ENCODE results near the gene DPT. TPM values are rescaled to one million over a fixed set of nuclear protein-coding genes. Genes with fewer than 3 reads are reported as not detected.

DPT gene
- total and polyA plus RNA-seq, 10 of the 15 experiments (the other 5 are each of a cell fraction or from before 2014, with no cell fraction given), result 0.05 to 0.10 TPM; not detected in 8

- SMC1A ChIA-PET (ENCODE audit: uncharacterized antibody, unreplicated experiment), result interaction anchor here (0.9 to 1.0 kb wide), 2 partner anchors 9 to 18 kb away, joined by 3 to 4 read pairs; no protein-coding TSS in a partner anchor
- FAIRE-seq (no peak), DNase-seq (ENCODE audit: low read depth, low spot score) (no peak), ATAC-seq (no peak)
- Histone ChIP-seq H3K4me2 (ENCODE audit: control insufficient read depth, insufficient read depth) (no peak overlapping the region), H3K27ac (ENCODE audit: control insufficient read depth, insufficient read depth) (no peak overlapping the region), H3K27me3 (replicated peaks in 1 of 2; ENCODE audit: control insufficient read depth in 2 of 2, insufficient read depth in 2 of 2, low read length in 1 of 2) (no peaks in the 10 kb centered on the region), H3K79me2 (ENCODE audit: control insufficient read depth, insufficient read depth, low read length) (no peaks in the 10 kb centered on the region), H4K20me1 (ENCODE audit: control insufficient read depth, insufficient read depth) (no peaks in the 10 kb centered on the region), H3K4me1 (ENCODE audit: control insufficient read depth, insufficient read depth, low read length) (no peaks in the 10 kb centered on the region), H3K9ac (ENCODE audit: control insufficient read depth, insufficient read depth, low read length) (no peak overlapping the region), H3K36me3 (ENCODE audit: control insufficient read depth in 2 of 2, insufficient read depth in 2 of 2, low read length in 1 of 2) (no peaks in the 10 kb centered on the region), H3K9me3 (replicated peaks; ENCODE audit: control insufficient read depth, insufficient read depth, low read length) (no peaks in the 10 kb centered on the region), H3K4me3 (no peak overlapping the region), H2AFZ (ENCODE audit: control insufficient read depth, low read depth, low read length) (no peak overlapping the region)
- TF ChIP-seq KAT2A (conservative IDR thresholded peaks at IDR 0.05; ENCODE audit: control insufficient read depth, low read depth, low read length) (no peak), POU2F2 (IDR thresholded peaks at IDR 0.05; ENCODE audit: borderline replicate concordance, low read depth, low read length) (no peak), MYC (IDR thresholded peaks at IDR 0.05; ENCODE audit: insufficient read depth, insufficient read length, insufficient replicate concordance, low read length, severe bottlenecking) (no peak), EGR1 (IDR thresholded peaks at IDR 0.05; ENCODE audit: borderline replicate concordance in 1 of 2, low read depth in 2 of 2, low read length in 2 of 2) (no peak), RUNX3 (IDR thresholded peaks at IDR 0.05; ENCODE audit: low read length) (no peak), STAT1 (conservative IDR thresholded peaks at IDR 0.05) (no peak), NFYB (IDR thresholded peaks at IDR 0.05; ENCODE audit: insufficient read depth, low read depth, low read length) (no peak), SUPT20H (IDR thresholded peaks at IDR 0.05; ENCODE audit: borderline replicate concordance, control insufficient read depth, low read depth, low read length) (no peak)
- TF ChIP-seq, protein P1, sequence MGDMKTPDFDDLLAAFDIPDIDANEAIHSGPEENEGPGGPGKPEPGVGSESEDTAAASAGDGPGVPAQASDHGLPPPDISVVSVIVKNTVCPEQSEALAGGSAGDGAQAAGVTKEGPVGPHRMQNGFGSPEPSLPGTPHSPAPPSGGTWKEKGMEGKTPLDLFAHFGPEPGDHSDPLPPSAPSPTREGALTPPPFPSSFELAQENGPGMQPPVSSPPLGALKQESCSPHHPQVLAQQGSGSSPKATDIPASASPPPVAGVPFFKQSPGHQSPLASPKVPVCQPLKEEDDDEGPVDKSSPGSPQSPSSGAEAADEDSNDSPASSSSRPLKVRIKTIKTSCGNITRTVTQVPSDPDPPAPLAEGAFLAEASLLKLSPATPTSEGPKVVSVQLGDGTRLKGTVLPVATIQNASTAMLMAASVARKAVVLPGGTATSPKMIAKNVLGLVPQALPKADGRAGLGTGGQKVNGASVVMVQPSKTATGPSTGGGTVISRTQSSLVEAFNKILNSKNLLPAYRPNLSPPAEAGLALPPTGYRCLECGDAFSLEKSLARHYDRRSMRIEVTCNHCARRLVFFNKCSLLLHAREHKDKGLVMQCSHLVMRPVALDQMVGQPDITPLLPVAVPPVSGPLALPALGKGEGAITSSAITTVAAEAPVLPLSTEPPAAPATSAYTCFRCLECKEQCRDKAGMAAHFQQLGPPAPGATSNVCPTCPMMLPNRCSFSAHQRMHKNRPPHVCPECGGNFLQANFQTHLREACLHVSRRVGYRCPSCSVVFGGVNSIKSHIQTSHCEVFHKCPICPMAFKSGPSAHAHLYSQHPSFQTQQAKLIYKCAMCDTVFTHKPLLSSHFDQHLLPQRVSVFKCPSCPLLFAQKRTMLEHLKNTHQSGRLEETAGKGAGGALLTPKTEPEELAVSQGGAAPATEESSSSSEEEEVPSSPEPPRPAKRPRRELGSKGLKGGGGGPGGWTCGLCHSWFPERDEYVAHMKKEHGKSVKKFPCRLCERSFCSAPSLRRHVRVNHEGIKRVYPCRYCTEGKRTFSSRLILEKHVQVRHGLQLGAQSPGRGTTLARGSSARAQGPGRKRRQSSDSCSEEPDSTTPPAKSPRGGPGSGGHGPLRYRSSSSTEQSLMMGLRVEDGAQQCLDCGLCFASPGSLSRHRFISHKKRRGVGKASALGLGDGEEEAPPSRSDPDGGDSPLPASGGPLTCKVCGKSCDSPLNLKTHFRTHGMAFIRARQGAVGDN (IDR thresholded peaks at IDR 0.05), result no peak
- TF ChIP-seq, protein P2, sequence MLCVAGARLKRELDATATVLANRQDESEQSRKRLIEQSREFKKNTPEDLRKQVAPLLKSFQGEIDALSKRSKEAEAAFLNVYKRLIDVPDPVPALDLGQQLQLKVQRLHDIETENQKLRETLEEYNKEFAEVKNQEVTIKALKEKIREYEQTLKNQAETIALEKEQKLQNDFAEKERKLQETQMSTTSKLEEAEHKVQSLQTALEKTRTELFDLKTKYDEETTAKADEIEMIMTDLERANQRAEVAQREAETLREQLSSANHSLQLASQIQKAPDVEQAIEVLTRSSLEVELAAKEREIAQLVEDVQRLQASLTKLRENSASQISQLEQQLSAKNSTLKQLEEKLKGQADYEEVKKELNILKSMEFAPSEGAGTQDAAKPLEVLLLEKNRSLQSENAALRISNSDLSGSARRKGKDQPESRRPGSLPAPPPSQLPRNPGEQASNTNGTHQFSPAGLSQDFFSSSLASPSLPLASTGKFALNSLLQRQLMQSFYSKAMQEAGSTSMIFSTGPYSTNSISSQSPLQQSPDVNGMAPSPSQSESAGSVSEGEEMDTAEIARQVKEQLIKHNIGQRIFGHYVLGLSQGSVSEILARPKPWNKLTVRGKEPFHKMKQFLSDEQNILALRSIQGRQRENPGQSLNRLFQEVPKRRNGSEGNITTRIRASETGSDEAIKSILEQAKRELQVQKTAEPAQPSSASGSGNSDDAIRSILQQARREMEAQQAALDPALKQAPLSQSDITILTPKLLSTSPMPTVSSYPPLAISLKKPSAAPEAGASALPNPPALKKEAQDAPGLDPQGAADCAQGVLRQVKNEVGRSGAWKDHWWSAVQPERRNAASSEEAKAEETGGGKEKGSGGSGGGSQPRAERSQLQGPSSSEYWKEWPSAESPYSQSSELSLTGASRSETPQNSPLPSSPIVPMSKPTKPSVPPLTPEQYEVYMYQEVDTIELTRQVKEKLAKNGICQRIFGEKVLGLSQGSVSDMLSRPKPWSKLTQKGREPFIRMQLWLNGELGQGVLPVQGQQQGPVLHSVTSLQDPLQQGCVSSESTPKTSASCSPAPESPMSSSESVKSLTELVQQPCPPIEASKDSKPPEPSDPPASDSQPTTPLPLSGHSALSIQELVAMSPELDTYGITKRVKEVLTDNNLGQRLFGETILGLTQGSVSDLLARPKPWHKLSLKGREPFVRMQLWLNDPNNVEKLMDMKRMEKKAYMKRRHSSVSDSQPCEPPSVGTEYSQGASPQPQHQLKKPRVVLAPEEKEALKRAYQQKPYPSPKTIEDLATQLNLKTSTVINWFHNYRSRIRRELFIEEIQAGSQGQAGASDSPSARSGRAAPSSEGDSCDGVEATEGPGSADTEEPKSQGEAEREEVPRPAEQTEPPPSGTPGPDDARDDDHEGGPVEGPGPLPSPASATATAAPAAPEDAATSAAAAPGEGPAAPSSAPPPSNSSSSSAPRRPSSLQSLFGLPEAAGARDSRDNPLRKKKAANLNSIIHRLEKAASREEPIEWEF (IDR thresholded peaks at IDR 0.05; ENCODE audit: insufficient replicate concordance, low read depth, low read length), result no peak
- BruUV-seq (replicated peaks), result no TSS peak
- POLR2A ChIA-PET, result interaction anchor here (0.6 kb wide), 1 partner anchor 522 kb away, joined by 9 read pairs; no protein-coding TSS in a partner anchor
- intact Hi-C loops (cut with micrococcal nuclease; ENCODE audit: unreplicated experiment), result no loop called here
- in situ Hi-C loops (cut with MboI), result no loop called here
- RAD21 ChIA-PET (ENCODE audit: unreplicated experiment), result no interaction called here
- 39% methylated on average over 5 of the region's 5 CpGs for WGBS (ENCODE audit: insufficient coverage, insufficient replicate concordance, low lambda C conversion rate, missing lambda C conversion rate)
- CTCF ChIA-PET, result interaction anchor here (1.0 to 1.9 kb wide), 2 partner anchors 9 to 18 kb away, joined by 3 to 4 read pairs; no protein-coding TSS in a partner anchor
Measured at GRCh38 chr1:168766568-168766967, 37.6 kb upstream of the DPT start.
